BE2C (cell line): ENCODE measurements around the gene COL23A1.

ENCODE experiments used
- DNase-seq: peaks from one replicate; pipeline ENCODE4 v3.0.0-alpha.2; 2020
- H3K27me3 ChIP-seq: fragments of 250-450 bp; sonication (Bioruptor Pico); 2 replicates; pipeline ENCODE4 v1.5.1; 2020; ENCODE audit warnings: mild to moderate bottlenecking
- H3K36me3 ChIP-seq: fragments of 250-450 bp; sonication (Bioruptor Pico); 2 replicates; pipeline ENCODE4 v1.5.1; 2020; ENCODE audit warnings: mild to moderate bottlenecking
- H3K4me1 ChIP-seq: fragments of 250-450 bp; sonication (Bioruptor Pico); 2 replicates; pipeline ENCODE4 v1.5.1; 2020
- H3K4me3 ChIP-seq: 2 replicates; pipeline ENCODE4 v1.5.1; 2011; ENCODE audit warnings: low read depth, low read length
- H3K9me3 ChIP-seq: fragments of 250-450 bp; sonication (Bioruptor Pico); 2 replicates; pipeline ENCODE4 v1.5.1; 2020
- TF ChIP-seq, protein P1 (sequence below): IDR thresholded peaks from 2 replicates; pipeline ENCODE4 v1.5.1; 2012; ENCODE audit warnings: mild to moderate bottlenecking, low read depth, low read length

COL23A1 gene

DNA sequence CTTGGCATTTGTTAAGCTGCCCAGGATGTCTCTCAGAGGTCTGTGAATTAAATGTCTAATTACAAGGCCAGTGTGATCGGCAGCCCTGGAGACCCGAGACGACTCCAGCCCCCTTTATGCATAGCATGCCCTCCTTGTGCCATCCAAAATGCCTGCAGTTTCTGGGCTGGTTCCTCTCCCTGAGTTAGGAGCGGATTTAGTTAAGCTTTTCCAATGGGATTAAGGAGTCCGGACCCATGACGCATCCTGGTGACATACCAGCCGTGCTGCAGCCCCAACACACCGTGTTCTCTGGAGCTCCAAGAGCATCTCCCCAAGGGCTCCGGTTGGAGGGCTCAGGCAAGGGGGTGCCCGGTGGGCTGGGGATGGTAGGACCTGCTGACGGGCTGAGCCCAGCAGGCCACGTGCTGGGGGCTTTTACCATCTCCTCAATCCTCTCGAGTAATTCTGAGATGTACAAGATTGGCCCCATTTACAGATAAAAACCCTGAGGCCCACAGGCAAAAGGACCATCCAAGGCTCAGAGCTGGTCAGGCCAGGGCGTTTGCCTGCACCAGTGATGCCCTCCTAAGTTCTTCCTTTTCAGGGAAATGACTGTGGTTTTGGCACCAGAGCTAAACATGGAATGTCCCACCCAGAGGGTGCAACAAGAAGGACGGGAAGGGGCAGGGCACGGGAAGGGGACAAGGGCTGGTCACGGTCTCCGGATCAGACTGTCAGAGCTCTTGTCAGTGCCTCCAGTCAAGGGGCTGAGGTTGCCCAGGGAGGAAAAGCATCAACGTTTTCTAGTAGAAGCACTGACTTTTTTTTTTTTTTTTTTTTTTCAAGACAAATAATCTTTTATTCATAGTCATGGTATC is 275.0 kb downstream of the COL23A1 start:
- no peaks in the 10 kb centered on the region for H3K4me1 ChIP-seq
- no peak for DNase-seq
- H3K27me3 ChIP-seq, result no peaks in the 10 kb centered on the region
- no peaks in the 10 kb centered on the region for H3K9me3 ChIP-seq
- H3K4me3 ChIP-seq, result no peak overlapping the region
- H3K36me3 ChIP-seq, result no peaks in the 10 kb centered on the region
- TF ChIP-seq, protein P1, sequence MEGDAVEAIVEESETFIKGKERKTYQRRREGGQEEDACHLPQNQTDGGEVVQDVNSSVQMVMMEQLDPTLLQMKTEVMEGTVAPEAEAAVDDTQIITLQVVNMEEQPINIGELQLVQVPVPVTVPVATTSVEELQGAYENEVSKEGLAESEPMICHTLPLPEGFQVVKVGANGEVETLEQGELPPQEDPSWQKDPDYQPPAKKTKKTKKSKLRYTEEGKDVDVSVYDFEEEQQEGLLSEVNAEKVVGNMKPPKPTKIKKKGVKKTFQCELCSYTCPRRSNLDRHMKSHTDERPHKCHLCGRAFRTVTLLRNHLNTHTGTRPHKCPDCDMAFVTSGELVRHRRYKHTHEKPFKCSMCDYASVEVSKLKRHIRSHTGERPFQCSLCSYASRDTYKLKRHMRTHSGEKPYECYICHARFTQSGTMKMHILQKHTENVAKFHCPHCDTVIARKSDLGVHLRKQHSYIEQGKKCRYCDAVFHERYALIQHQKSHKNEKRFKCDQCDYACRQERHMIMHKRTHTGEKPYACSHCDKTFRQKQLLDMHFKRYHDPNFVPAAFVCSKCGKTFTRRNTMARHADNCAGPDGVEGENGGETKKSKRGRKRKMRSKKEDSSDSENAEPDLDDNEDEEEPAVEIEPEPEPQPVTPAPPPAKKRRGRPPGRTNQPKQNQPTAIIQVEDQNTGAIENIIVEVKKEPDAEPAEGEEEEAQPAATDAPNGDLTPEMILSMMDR, result no peak

DNA sequence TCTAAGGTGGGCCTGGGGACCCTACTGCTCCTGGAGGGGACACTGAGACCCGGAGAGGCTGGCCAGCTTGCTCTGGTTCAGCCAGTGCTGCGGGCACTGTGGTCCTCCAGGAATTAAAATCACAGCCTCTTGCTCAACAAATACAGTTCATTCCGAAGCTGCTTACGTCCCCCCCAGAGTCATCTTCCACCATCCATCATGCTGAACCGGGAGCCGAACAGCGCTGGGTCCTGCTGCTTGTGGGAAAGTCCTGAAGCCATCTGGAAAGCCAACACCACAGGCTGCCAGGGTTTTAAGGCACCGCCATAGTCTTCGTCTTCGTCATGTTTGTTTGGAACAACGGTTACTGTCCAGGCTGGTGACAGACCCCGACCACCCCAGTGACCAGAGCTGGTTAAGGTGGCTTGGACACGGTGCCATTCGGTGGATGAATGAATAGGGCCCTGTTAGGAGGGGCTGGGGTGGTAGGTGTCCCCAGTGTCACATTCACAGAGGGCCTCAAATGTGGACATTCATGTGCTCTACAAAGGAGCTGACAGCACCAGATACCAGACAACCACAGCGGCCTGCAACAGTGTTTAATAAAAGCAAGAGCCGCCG is 276.0 kb downstream of the COL23A1 start:
- Histone ChIP-seq H3K4me3 (no peak overlapping the region), H3K9me3 (no peaks in the 10 kb centered on the region), H3K27me3 (no peaks in the 10 kb centered on the region), H3K36me3 (no peaks in the 10 kb centered on the region), H3K4me1 (no peaks in the 10 kb centered on the region)
- DNase-seq, result no peak
- TF ChIP-seq, protein P1, result no peak

DNA sequence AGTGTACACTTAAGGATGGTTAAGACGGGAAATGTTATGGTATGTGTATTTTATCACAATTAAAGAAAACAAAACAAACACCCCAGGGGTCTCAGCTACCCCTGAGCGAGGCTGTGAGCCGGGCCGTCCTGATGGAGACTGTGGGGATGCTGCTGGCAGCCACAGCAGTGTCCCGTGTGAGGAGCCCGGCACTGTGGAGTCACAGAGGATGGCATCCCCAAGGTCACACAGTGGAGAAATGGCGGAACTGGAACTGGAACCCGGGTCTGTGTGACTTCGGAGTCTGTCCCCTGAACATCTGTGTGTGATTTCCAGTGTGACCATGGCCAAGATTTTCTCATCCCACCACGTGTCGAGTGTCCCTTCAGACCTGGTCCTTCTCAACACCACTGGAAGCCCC is 276.9 kb downstream of the COL23A1 start:
- DNase-seq, result no peak
- no peaks in the 10 kb centered on the region for H3K9me3 ChIP-seq
- no peaks in the 10 kb centered on the region for H3K36me3 ChIP-seq
- H3K4me1 ChIP-seq, result no peaks in the 10 kb centered on the region
- no peak overlapping the region for H3K4me3 ChIP-seq
- no peaks in the 10 kb centered on the region for H3K27me3 ChIP-seq
- TF ChIP-seq, protein P1, result no peak

- TF ChIP-seq, protein P1, result no peak
- Histone ChIP-seq H3K27me3 (no peaks in the 10 kb centered on the region), H3K4me1 (no peaks in the 10 kb centered on the region), H3K4me3 (no peak overlapping the region), H3K36me3 (no peaks in the 10 kb centered on the region), H3K9me3 (no peaks in the 10 kb centered on the region)
- no peak for DNase-seq
Measured at GRCh38 chr5:178312880-178313282, 277.3 kb downstream of the COL23A1 start.

- no peak for DNase-seq
- TF ChIP-seq, protein P1, result no peak
Measured at GRCh38 chr5:178310130-178310865, 279.9 kb downstream of the COL23A1 start.

More at GRCh38 chr5:178310130-178310865, 279.9 kb downstream of the COL23A1 start:
- H3K36me3 ChIP-seq, result no peaks in the 10 kb centered on the region
- no peak overlapping the region for H3K4me3 ChIP-seq
- H3K9me3 ChIP-seq, result no peaks in the 10 kb centered on the region
- no peaks in the 10 kb centered on the region for H3K27me3 ChIP-seq
- no peaks in the 10 kb centered on the region for H3K4me1 ChIP-seq
